Sigmoid colon (tissue), 7 donors: ENCODE measurements around the gene USP25. TPM values are rescaled to one million over a fixed set of nuclear protein-coding genes. Genes with fewer than 3 reads are reported as not detected.

Experiments
- DNase-seq: peaks from one replicate; pipeline ENCODE4 v3.0.0-alpha.2; 2019
- H3K27ac ChIP-seq, 4 donors: fragments of 200-600 bp; sonication (generic); one replicate each; pipeline ENCODE4 v1.5.1; 2016 to 2019; ENCODE audit warnings: mild to moderate bottlenecking in 1 of 4
- H3K27me3 ChIP-seq, 3 donors: fragments of 200-600 bp; sonication (generic); one replicate each; pipeline ENCODE4 v1.5.1; 2019; ENCODE audit warnings: mild to moderate bottlenecking in 1 of 3
- H3K36me3 ChIP-seq, 4 donors: fragments of 200-600 bp; sonication (generic); one replicate each; pipeline ENCODE4 v1.5.1; 2016 to 2019
- H3K4me1 ChIP-seq, 4 donors: fragments of 200-600 bp; sonication (generic); one replicate each; pipeline ENCODE4 v1.5.1; 2017 to 2019
- H3K4me3 ChIP-seq, 4 donors: fragments of 200-600 bp; sonication (generic); one replicate each; pipeline ENCODE4 v1.5.1; 2017 to 2019; ENCODE audit warnings: mild to moderate bottlenecking in 2 of 4, moderate library complexity in 1 of 4
- H3K9me3 ChIP-seq, 4 donors: fragments of 200-600 bp in 3 of 4; sonication (generic) in 3 of 4; one replicate each; pipeline versions ENCODE4 v1.5.1 to v1.6.1; 2013 to 2019
- EP300 ChIP-seq, 4 donors: sonication (generic); formaldehyde crosslinking; IDR thresholded peaks; one replicate each; pipeline ENCODE4 v1.6.1; 2017; ENCODE audit warnings: antibody characterized with exemption in 4 of 4
- POLR2A ChIP-seq, 2 donors: fragments of 450-650 bp; IDR thresholded peaks; one replicate each; pipeline ENCODE4 v1.6.1; 2016; ENCODE audit warnings: antibody characterized with exemption in 2 of 2, mild to moderate bottlenecking in 2 of 2, moderate library complexity in 2 of 2
- POLR2AphosphoS5 ChIP-seq, 4 donors: sonication (generic); formaldehyde crosslinking; IDR thresholded peaks; one replicate each; pipeline ENCODE4 v1.6.1; 2017; ENCODE audit warnings: antibody characterized with exemption in 4 of 4
- WGBS, 2 donors: extraction: QIAGEN DNeasy Blood & Tissue Kit; methylation state at CpG; one replicate each; pipeline ENCODE4 v1.1.7; 2013; 5-methylcytosine and 5-hydroxymethylcytosine counted together
- intact Hi-C: fragments of 100-400 bp; cut with DNase I; formaldehyde crosslinking; loops from one replicate; pipeline ENCODE4 v1.15.1; 2023
- polyA plus RNA-seq, 3 donors: library from polyadenylated mRNA; stranded (reverse); fragments of 200-250 nt; gene quantifications; one replicate each; pipeline ENCODE4 v1.2.3, GENCODE V29; 2013
- total RNA-seq, 4 donors: library from RNA; depleted of rRNA; stranded (reverse); fragments of >200 nt; gene quantifications; one replicate each; pipeline ENCODE4 v1.1.0, GENCODE V29; 2016
- TF ChIP-seq, protein P1 (sequence below), 4 experiments: fragments of 450-650 bp in 3 of 4; fragments of 200-600 bp in 1 of 4; IDR thresholded peaks; one replicate each; pipeline ENCODE4 v1.5.1; 2016 to 2019; ENCODE audit warnings: antibody characterized with exemption in 4 of 4, mild to moderate bottlenecking in 3 of 4, moderate library complexity in 2 of 4
- donor health status: healthy with polysubstance abuse.
- donor health status: Bipolar disorder and iron deficiency.
- donor health status: healthy.

Gene USP25
- total and polyA plus RNA-seq, 7 donors: 10.2 to 54.0 (median 37.9) TPM

- no peaks in the 10 kb centered on the region for H3K27me3 ChIP-seq
- no peak overlapping the region for H3K4me3 ChIP-seq
- H3K9me3 ChIP-seq: no peaks in the 10 kb centered on the region
- DNase-seq: no peak
- TF ChIP-seq, protein P1, sequence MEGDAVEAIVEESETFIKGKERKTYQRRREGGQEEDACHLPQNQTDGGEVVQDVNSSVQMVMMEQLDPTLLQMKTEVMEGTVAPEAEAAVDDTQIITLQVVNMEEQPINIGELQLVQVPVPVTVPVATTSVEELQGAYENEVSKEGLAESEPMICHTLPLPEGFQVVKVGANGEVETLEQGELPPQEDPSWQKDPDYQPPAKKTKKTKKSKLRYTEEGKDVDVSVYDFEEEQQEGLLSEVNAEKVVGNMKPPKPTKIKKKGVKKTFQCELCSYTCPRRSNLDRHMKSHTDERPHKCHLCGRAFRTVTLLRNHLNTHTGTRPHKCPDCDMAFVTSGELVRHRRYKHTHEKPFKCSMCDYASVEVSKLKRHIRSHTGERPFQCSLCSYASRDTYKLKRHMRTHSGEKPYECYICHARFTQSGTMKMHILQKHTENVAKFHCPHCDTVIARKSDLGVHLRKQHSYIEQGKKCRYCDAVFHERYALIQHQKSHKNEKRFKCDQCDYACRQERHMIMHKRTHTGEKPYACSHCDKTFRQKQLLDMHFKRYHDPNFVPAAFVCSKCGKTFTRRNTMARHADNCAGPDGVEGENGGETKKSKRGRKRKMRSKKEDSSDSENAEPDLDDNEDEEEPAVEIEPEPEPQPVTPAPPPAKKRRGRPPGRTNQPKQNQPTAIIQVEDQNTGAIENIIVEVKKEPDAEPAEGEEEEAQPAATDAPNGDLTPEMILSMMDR (IDR thresholded peaks at IDR 0.05): no peak
- TF ChIP-seq POLR2A (IDR thresholded peaks at IDR 0.05): no peak
- no peak for TF ChIP-seq EP300 (IDR thresholded peaks at IDR 0.05)
- no peak for TF ChIP-seq POLR2AphosphoS5 (IDR thresholded peaks at IDR 0.05)
- no peak overlapping the region for H3K27ac ChIP-seq
- H3K4me1 ChIP-seq: no peaks in the 10 kb centered on the region
- intact Hi-C loops: no loop called here
- H3K36me3 ChIP-seq: peaks cover 0 to 25% (median 0%) of the 10 kb centered on the region in 4 donors
- 87 to 88% methylated on average over 3 of the region's 3 CpGs for WGBS, 2 donors
Observed at GRCh38 chr21:15852146-15852545, 122.4 kb downstream of the USP25 start.

- TF ChIP-seq, protein P1 (IDR thresholded peaks at IDR 0.05): no peak
- no peak for TF ChIP-seq POLR2A (IDR thresholded peaks at IDR 0.05)
- TF ChIP-seq EP300 (IDR thresholded peaks at IDR 0.05): no peak
- TF ChIP-seq POLR2AphosphoS5 (IDR thresholded peaks at IDR 0.05): no peak
- no peaks in the 10 kb centered on the region for H3K27me3 ChIP-seq
- no peak for DNase-seq
- intact Hi-C loops: no loop called here
- H3K4me1 ChIP-seq: no peaks in the 10 kb centered on the region
- 98% methylated on average over 3 of the region's 3 CpGs for WGBS, 2 donors
- no peaks in the 10 kb centered on the region for H3K9me3 ChIP-seq
- no peak overlapping the region for H3K4me3 ChIP-seq
- H3K36me3 ChIP-seq: peaks cover 0 to 18% (median 0%) of the 10 kb centered on the region in 4 donors
- H3K27ac ChIP-seq: no peak overlapping the region
Observed at GRCh38 chr21:15853126-15853525, 123.3 kb downstream of the USP25 start.

DNA sequence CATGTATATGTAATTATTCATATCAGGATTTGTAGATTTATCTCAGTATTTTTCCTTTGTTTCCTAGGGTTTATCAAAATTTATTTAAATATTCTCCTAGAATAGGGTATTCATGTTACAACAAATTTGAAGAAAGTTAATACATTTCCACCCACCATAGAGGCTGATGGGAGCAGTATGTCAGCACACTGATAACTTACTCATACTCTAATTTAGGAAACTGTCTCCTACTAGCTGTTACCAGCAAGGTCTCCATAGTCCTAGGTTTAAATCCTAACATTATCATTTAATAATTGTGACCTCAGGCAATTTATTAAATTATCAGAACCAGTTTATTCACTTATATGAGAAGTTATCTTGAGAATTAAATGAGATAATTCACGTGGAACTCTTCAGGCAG, 127.0 kb downstream of the USP25 start:
- Histone ChIP-seq H3K27me3 (no peaks in the 10 kb centered on the region), H3K4me1 (no peaks in the 10 kb centered on the region), H3K36me3 (peaks cover 0 to 18% (median 0%) of the 10 kb centered on the region in 4 donors), H3K4me3 (no peak overlapping the region), H3K27ac (no peak overlapping the region), H3K9me3 (no peaks in the 10 kb centered on the region)
- no peak for TF ChIP-seq EP300 (IDR thresholded peaks at IDR 0.05)
- TF ChIP-seq POLR2AphosphoS5 (IDR thresholded peaks at IDR 0.05): no peak
- TF ChIP-seq, protein P1 (IDR thresholded peaks at IDR 0.05): no peak
- no peak for TF ChIP-seq POLR2A (IDR thresholded peaks at IDR 0.05)
- DNase-seq: no peak
- WGBS, 2 donors: 93 to 99% methylated on average over 1 of the region's 1 CpG
- intact Hi-C loops: no loop called here

DNA sequence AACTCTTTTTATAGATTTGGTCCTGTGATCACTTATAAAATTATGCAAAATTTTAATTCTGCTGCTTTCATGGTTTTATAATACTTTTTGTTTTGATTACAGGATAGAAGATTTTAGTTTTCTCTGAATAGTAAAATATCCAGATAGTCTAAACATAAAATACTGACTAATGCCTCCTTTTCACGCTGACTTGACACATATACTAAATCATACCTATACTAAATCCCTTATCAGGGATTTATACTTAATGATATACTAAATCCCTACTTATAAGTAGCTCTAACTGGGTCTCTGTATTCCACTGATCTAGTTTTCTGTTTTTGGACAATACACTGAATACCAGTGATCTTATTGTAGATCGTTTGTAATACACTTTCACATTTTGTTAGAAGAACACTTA, 128.0 kb downstream of the USP25 start:
- peaks cover 0 to 18% (median 0%) of the 10 kb centered on the region in 4 donors for H3K36me3 ChIP-seq
- WGBS, 2 donors: 57 to 82% methylated on average over 2 of the region's 2 CpGs
- no peak overlapping the region for H3K27ac ChIP-seq
- H3K4me1 ChIP-seq: no peaks in the 10 kb centered on the region
- intact Hi-C loops: no loop called here
- no peaks in the 10 kb centered on the region for H3K27me3 ChIP-seq
- no peaks in the 10 kb centered on the region for H3K9me3 ChIP-seq
- DNase-seq: no peak
- TF ChIP-seq EP300 (IDR thresholded peaks at IDR 0.05) (no peak), POLR2A (IDR thresholded peaks at IDR 0.05) (no peak), POLR2AphosphoS5 (IDR thresholded peaks at IDR 0.05) (no peak)
- TF ChIP-seq, protein P1 (IDR thresholded peaks at IDR 0.05): no peak
- H3K4me3 ChIP-seq: no peak overlapping the region

DNA sequence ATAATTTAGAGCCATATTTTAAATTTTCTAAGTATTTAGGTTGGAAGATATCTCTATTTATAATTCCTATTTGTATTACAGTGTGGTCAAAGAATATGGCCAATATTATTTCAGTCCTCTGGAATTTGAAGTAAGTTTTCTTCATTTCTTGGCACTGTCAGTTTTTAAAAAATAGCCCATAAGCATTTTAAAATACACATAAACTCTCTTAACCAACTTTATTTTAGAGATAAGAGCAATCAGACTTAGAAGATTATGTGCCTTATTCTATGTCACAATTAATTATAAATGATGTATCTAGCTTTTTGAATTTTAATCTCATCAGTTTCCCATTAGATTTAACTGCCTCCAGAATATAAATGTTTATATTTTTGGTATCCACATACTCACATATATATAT, 130.8 kb downstream of the USP25 start:
- Histone ChIP-seq H3K9me3 (no peaks in the 10 kb centered on the region), H3K27me3 (no peaks in the 10 kb centered on the region), H3K4me1 (no peaks in the 10 kb centered on the region), H3K36me3 (peaks cover 0 to 13% (median 0%) of the 10 kb centered on the region in 4 donors), H3K4me3 (no peak overlapping the region), H3K27ac (no peak overlapping the region)
- DNase-seq: no peak
- TF ChIP-seq, protein P1 (IDR thresholded peaks at IDR 0.05): no peak
- TF ChIP-seq POLR2A (IDR thresholded peaks at IDR 0.05) (no peak), POLR2AphosphoS5 (IDR thresholded peaks at IDR 0.05) (no peak), EP300 (IDR thresholded peaks at IDR 0.05) (no peak)
- intact Hi-C loops: no loop called here
